GM11168 (cell line): ENCODE results near the gene ZNF366.

ENCODE experiments used
- in situ Hi-C: fragments of 300-500 bp; cut with MboI; formaldehyde crosslinking; loops from one replicate; pipeline ENCODE4 v1.12.0; 2022; ENCODE audit warnings: low sequenced_read_pairs; ENCODE audit not compliant: unreplicated experiment

The ZNF366 gene

GRCh38 chr5:72447751-72448150 is 59.5 kb downstream of the ZNF366 start:
- in situ Hi-C loops: no loop called here

DNA sequence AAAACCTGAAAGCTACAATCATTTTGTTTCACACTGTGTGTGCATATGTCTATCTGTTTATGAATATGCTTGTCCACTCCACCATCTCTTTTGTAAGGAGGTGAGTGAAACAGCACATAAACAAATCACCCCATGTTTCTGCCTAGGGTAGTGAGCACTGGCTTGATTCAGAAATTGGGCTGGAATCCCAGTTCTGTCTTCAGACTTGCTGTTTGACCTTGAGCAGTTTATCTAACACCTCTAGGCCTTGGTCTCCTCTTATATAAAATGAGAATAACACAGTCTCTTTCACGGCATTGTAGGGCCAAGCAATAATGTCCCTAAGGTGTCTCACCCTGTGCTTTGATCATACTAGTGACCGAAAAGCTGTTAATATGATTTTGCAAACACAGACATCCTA is 61.2 kb downstream of the ZNF366 start:
- in situ Hi-C loops: no loop called here

DNA sequence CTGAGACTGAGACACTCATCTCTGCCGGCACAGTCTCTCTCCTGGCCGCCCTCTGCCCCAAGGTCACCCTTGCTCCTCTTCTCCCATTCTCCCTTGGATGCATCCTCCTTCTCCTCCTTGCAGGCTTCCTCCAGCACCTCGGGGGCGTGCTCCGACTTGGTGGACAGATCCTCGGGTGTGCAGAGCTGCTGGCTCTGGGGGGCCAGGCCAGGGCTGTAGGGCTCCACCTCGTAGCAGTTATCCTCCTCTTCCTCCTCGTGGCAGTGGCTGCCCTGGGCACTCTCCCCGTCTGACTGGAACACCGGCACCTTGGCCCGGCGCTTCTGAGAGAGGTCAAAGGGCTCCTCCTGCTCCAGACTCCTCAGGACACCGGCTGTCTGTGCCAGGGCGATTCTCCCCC is 63.3 kb downstream of the ZNF366 start:
- in situ Hi-C loops: no loop called here

DNA sequence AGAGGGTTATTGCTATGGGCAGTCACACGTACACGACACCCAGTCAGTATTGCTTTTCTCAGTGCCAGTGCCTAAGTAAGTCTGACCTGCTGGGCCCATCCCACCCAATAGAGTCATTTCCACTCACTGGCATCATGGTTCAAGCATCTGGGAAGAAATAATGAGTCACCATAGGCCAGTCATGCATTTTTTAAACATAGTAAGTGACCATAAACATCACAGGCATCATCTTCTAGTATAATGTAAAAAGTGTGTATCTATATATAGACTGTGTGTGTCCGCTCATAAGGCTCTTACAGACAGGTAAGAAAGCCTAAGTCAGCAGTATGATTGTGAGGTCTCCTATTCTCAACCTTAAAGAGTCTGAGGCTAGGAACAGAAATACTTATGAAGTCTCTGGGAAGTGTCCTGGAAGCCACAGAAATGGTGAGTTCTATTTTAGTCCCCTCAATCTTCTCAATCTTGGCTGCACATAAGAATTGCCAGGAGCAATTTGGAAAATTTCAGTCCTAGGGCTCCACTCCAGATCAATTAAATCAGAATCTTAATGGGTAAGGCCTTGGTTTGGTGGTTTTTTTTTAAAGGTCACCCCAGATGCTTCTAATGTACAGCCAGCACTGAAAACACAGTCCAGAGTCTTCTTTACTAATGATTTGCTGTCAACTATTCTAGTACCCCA is 65.2 kb downstream of the ZNF366 start:
- in situ Hi-C loops: no loop called here

DNA sequence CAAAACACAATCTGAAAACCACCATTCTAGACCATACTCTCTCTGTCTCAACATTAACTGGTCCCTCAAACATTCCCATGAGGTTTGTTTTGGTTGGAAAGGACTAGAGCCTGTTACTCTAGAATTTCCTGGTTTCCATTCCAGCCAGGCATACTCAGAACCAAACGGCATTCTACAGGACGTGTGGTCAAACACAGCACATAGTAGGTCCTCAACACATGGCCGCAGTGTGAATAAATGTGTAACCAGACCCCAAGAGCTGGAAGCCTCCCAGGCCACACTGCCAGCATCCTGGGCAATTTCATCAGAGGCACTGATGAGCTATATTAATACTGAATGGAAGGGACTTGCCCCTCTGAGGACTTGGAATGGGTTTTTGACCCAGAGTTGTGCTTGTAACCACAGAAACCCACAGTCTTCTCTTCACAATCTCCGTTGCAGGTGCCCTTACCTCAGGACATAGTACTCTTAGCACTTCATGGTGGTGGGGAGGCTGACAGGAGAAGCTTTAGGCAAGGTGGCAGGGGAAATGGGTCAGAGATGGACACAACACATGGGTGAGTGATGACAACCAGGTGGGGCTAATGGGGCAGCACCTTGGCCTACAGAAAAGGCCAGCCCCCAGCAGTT is 66.0 kb downstream of the ZNF366 start:
- in situ Hi-C loops: no loop called here

GRCh38 chr5:72440207-72440638 is 67.0 kb downstream of the ZNF366 start:
- in situ Hi-C loops: no loop called here

- in situ Hi-C loops: no loop called here
Observed at GRCh38 chr5:72439192-72439591, 68.0 kb downstream of the ZNF366 start.

GRCh38 chr5:72438141-72438540 is 69.1 kb downstream of the ZNF366 start:
- in situ Hi-C loops: no loop called here

DNA sequence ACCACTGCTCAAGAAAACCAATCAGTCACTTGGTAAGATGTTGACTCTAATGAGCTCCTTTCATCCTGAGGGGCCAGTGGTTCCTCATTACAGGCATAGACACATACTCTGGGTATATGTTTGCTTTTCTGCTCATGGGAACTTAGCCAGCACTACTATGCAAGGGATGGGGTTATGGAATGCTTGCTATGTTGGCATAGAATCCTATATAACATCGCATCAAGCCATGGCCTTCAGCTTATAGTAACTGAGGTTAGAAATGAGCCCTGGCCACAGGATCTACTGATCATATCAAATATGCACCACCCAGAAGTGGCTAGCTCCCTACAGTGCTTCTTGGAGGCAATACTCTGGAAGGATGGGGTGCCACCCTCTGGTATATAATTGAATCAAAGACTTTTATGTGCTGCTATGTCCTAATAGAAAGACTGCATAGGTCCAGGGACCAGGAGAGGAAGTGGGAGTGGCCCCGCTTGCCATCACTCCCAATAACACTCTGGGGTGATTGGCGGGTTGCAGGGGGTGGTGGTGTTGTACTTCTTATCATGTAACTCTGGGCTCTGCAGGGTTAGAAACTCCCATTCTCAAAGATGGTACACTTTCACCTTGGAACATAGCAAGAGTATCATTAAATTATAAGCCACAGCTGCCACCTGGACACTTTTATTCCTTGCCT is 70.3 kb downstream of the ZNF366 start:
- in situ Hi-C loops: no loop called here

DNA sequence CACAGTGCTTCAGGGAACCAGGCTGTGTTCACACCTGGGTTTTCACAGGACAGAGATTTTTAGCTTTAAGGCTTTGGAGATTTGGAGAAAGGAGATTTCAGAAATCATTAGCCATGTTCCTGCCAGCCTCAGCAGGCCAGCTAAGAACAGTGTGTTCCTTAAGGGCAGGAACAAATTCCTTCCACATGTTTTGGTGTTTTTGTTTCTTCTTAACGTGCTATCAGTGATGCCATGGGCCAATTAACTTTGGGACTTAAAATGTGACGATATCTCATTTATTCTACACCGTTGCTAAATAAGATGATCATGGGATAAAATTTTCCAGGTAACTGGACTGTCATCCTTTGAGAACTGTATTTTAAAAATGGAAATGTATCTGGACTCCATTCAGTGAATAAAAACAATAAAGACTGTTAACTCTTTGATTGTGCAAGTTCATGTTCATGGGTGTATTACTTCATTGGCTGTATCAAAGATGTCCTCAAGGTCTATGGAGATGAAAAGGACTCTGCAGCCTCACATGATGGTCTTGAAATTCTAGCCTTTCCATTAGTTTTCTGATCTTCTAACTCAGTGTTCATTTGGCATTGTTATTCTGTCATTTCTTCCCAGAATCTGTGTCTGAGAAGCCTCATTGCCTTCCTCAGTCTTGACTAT is 72.3 kb downstream of the ZNF366 start:
- in situ Hi-C loops: no loop called here

DNA sequence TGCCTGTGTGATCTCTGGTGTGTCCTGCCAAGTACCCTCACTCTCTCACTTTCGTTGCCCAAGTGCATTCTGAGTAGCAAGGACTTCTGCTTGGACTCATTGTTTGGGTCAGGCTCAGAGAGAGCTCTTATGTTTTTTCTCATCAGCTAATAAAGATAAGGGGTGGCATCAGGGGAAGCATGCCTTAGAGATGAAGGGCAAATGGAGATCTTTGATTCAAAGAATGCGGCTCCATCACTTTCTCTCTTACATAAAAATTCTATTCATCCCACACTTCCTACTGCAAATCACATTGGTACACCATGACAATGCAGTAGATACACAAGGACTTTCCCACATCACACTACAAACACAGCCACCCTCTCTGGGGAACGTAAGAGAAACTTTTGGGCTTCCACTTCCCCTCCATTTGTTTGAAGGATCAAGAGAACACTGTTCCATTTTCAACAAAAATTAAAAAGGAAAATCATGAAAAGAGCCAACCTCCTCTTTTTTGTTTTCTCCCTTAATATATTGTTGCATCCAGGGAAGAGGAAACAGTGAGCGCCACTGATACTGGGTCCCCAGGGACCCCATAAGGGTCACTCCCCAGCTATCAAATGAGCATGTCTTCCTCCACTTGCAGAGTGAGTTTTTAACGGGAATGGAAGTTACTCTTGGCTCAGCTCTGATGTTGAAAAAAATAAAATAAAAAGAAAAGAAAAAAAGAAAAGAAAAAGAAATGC is 73.0 kb downstream of the ZNF366 start:
- in situ Hi-C loops: no loop called here

DNA sequence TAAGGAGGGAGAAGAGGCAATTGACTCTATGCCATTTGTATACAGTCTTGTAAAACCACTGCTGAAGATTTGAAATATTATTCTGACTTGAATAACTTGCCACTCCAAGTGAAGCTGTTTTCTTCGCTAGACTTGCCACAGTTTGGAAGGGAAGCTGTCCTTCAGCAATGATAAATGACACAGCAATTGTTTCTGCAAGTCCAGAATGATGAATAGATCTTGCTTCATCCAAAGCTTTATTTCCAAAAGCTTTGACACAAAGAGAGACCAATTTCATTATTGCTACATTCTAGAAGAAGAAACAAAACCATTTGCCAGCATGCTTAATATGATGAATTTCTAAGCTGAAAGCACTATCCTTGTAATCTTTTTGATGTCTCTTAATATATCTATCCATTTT is 73.7 kb downstream of the ZNF366 start:
- in situ Hi-C loops: no loop called here

DNA sequence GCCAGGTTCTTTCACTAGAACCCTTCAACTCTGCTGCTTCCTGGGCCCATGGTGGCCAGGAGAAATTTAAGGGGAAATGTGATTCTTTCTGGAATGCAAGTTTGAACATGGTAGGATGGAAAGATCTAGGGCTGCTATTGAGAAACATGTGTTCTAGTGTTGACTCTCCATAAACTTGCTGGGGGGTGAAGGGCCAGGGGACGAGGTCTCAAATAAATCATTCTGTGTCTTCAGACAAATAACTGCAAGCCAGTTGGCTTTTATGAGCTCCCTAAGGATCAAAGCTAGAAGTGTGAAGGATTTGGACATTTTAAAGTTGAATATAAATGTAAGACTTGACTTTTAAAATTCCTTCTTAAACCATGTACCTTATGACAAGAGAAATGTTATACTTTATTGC is 78.5 kb downstream of the ZNF366 start:
- in situ Hi-C loops: no loop called here

GRCh38 chr5:72427488-72428437 is 79.4 kb downstream of the ZNF366 start:
- in situ Hi-C loops: no loop called here

DNA sequence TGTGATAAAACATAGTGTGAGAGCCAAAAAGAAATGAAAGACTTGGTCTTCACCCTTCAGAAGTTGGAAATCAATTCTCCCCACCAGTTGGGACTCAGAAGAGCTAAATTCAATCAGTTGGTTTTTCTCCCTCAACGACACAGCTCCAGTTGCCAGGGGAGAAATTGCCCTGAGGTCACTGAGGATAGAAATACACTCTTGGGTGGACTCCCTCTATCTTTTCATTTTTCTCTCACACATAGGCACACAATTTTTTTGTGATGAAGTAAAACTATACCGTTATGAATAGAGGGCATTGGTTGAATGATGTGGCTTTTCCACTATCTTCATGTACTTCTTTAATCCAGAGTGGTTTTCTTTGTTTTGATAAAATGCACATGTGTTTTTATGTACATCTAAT is 80.2 kb downstream of the ZNF366 start:
- in situ Hi-C loops: no loop called here

DNA sequence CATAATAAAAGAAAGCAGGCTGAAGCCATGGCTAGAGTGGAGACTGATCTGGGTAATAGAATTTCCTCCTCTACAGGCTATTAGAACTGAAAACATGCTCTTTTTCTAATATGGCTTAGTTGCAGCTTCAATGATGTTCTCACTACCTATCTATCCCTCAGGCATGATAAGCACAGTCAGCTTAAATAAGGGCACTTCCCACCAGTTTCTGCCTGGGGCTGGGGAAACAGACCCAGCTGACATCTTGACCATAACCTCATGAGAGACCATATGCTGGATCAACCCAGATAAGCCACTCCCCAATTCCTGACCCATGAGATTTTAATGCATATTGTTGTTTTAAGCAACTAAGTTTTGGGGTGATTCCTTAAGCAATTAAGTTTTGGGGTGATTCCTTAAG is 81.2 kb downstream of the ZNF366 start:
- in situ Hi-C loops: no loop called here

DNA sequence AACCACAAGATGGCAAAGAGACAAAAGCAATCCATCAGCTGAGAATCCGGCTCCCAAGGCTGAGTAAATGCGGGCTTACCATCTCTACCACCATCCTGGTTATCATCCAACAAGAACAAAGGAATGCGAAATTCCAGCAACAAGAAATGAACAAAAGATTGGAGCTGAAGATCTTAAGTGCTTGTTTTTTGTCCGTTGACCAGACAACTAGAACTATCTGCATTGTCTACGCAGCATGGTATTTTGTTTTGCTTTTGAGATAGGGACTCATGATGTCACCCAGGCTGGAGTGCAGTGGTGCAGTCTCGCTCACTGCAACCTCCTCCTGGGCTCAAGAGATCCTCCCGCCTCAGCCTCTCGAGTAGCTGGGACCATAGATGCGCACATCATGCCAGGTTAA is 88.9 kb downstream of the ZNF366 start:
- in situ Hi-C loops: no loop called here

GRCh38 chr5:72417333-72418062 is 89.7 kb downstream of the ZNF366 start:
- in situ Hi-C loops: no loop called here
